ENCODE measurements around the gene PPP2R1B. TPM values are rescaled to one million over a fixed set of nuclear protein-coding genes. Genes with fewer than 3 reads are reported as not detected.
"Not testable (repeated sequence)": the region's sequence is repeated elsewhere in the genome, so short reads cannot be mapped to it uniquely, and the experiment has no call there.

Gene PPP2R1B
- total RNA-seq, 1 experiment from 2014 or later: 109 TPM

- no TSS peak for BruUV-seq (replicated peaks)
- POLR2A ChIA-PET: interaction anchor here (3.3 kb wide), 1 partner anchor 10 kb away, joined by 17 read pairs; the partner anchor contains the start of gene PPP2R1B
- no peak for DNase-seq
- peaks cover 17% of the 10 kb centered on the region for H3K4me1 ChIP-seq
- H3K9me3 ChIP-seq: no peaks in the 10 kb centered on the region
- TF ChIP-seq CTCF (IDR thresholded peaks at IDR 0.05; ENCODE audit: insufficient read depth in 1 of 2, low read depth in 1 of 2, low read length in 1 of 2, severe bottlenecking in 1 of 2, unreplicated experiment in 1 of 2): no peak
- Mint-ChIP-seq H3K27me3 (ENCODE audit: insufficient read depth, unreplicated experiment) (no peaks in the 10 kb centered on the region), H3K4me3 (ENCODE audit: unreplicated experiment) (no peak overlapping the region), H3K9me3 (ENCODE audit: unreplicated experiment) (no peaks in the 10 kb centered on the region), H3K4me1 (ENCODE audit: low read depth, unreplicated experiment) (peaks cover 17% of the 10 kb centered on the region), H3K27ac (ENCODE audit: unreplicated experiment) (no peak overlapping the region), H3K36me3 (ENCODE audit: insufficient read depth, unreplicated experiment) (no peaks in the 10 kb centered on the region)
- CTCF ChIA-PET: interaction anchor here (1.1 to 3.0 kb wide), 10 partner anchors 10 to 190 kb away, joined by 3 to 46 read pairs (median 14); partner anchors contain the start of genes PPP2R1B and SIK2
- intact Hi-C loops (cut with micrococcal nuclease; ENCODE audit: unreplicated experiment): loop anchor here (1.0 to 2.0 kb wide), 10 partner anchors 10 to 322 kb away; partner anchors contain the start of genes PPP2R1B and SIK2
- no peak overlapping the region for H3K4me3 ChIP-seq (ENCODE audit: low read depth, low read length)
- no peaks in the 10 kb centered on the region for H3K36me3 ChIP-seq (ENCODE audit: control insufficient read depth, insufficient read depth, low read length)
- H3K27me3 ChIP-seq (replicated peaks; ENCODE audit: control insufficient read depth, insufficient read depth, low read length): no peaks in the 10 kb centered on the region
Observed at GRCh38 chr11:111776398-111777093, 10.4 kb upstream of the PPP2R1B start.

GRCh38 chr11:111774955-111775710, 8.9 kb upstream of the PPP2R1B start:
- Histone ChIP-seq H3K4me3 (ENCODE audit: low read depth, low read length) (no peak overlapping the region), H3K27me3 (replicated peaks; ENCODE audit: control insufficient read depth, insufficient read depth, low read length) (no peaks in the 10 kb centered on the region), H3K4me1 (peaks cover 17% of the 10 kb centered on the region), H3K36me3 (ENCODE audit: control insufficient read depth, insufficient read depth, low read length) (no peaks in the 10 kb centered on the region), H3K9me3 (no peaks in the 10 kb centered on the region)
- Mint-ChIP-seq H3K27me3 (ENCODE audit: insufficient read depth, unreplicated experiment) (no peaks in the 10 kb centered on the region), H3K9me3 (ENCODE audit: unreplicated experiment) (no peaks in the 10 kb centered on the region), H3K36me3 (ENCODE audit: insufficient read depth, unreplicated experiment) (no peaks in the 10 kb centered on the region), H3K27ac (ENCODE audit: unreplicated experiment) (no peak overlapping the region), H3K4me3 (ENCODE audit: unreplicated experiment) (no peak overlapping the region), H3K4me1 (ENCODE audit: low read depth, unreplicated experiment) (peaks cover 23% of the 10 kb centered on the region)
- BruUV-seq (replicated peaks): no TSS peak
- no peak for TF ChIP-seq CTCF (IDR thresholded peaks at IDR 0.05; ENCODE audit: insufficient read depth in 1 of 2, low read depth in 1 of 2, low read length in 1 of 2, severe bottlenecking in 1 of 2, unreplicated experiment in 1 of 2)
- CTCF ChIA-PET: interaction anchor here (0.9 to 1.4 kb wide), 3 partner anchors 9 to 172 kb away, joined by 3 to 5 read pairs (median 4); partner anchors contain the start of gene PPP2R1B
- POLR2A ChIA-PET: interaction anchor here (3.3 kb wide), 1 partner anchor 9 kb away, joined by 17 read pairs; the partner anchor contains the start of gene PPP2R1B
- no peak for DNase-seq
- intact Hi-C loops (cut with micrococcal nuclease; ENCODE audit: unreplicated experiment): no loop called here

GRCh38 chr11:111772535-111772934, 6.3 kb upstream of the PPP2R1B start:
- intact Hi-C loops (cut with micrococcal nuclease; ENCODE audit: unreplicated experiment): no loop called here
- H3K4me3 ChIP-seq (ENCODE audit: low read depth, low read length): no peak overlapping the region
- H3K27me3 ChIP-seq (replicated peaks; ENCODE audit: control insufficient read depth, insufficient read depth, low read length): no peaks in the 10 kb centered on the region
- Mint-ChIP-seq H3K4me1 (ENCODE audit: low read depth, unreplicated experiment) (peaks cover 12% of the 10 kb centered on the region), H3K36me3 (ENCODE audit: insufficient read depth, unreplicated experiment) (no peaks in the 10 kb centered on the region), H3K4me3 (ENCODE audit: unreplicated experiment) (no peak overlapping the region), H3K27me3 (ENCODE audit: insufficient read depth, unreplicated experiment) (no peaks in the 10 kb centered on the region), H3K9me3 (ENCODE audit: unreplicated experiment) (no peaks in the 10 kb centered on the region), H3K27ac (ENCODE audit: unreplicated experiment) (no peak overlapping the region)
- peaks cover 2% of the 10 kb centered on the region for H3K4me1 ChIP-seq
- no TSS peak for BruUV-seq (replicated peaks)
- DNase-seq: no peak
- CTCF ChIA-PET: interaction anchor here (1.1 kb wide), 1 partner anchor 175 kb away, joined by 3 read pairs; no protein-coding TSS in a partner anchor
- no peaks in the 10 kb centered on the region for H3K9me3 ChIP-seq
- POLR2A ChIA-PET: no interaction called here
- no peak for TF ChIP-seq CTCF (IDR thresholded peaks at IDR 0.05; ENCODE audit: insufficient read depth in 1 of 2, low read depth in 1 of 2, low read length in 1 of 2, severe bottlenecking in 1 of 2, unreplicated experiment in 1 of 2)
- no peaks in the 10 kb centered on the region for H3K36me3 ChIP-seq (ENCODE audit: control insufficient read depth, insufficient read depth, low read length)

GRCh38 chr11:111771205-111771604, 5.0 kb upstream of the PPP2R1B start:
- BruUV-seq (replicated peaks); H3K27me3 Mint-ChIP-seq (ENCODE audit: insufficient read depth, unreplicated experiment); H3K4me3 ChIP-seq (ENCODE audit: low read depth, low read length); H3K36me3 ChIP-seq (ENCODE audit: control insufficient read depth, insufficient read depth, low read length); H3K4me3 Mint-ChIP-seq (ENCODE audit: unreplicated experiment); H3K9me3 ChIP-seq; H3K27me3 ChIP-seq (replicated peaks; ENCODE audit: control insufficient read depth, insufficient read depth, low read length); intact Hi-C loops (cut with micrococcal nuclease; ENCODE audit: unreplicated experiment); DNase-seq; H3K36me3 Mint-ChIP-seq (ENCODE audit: insufficient read depth, unreplicated experiment); H3K9me3 Mint-ChIP-seq (ENCODE audit: unreplicated experiment); H3K4me1 ChIP-seq: not testable (repeated sequence)
- ChIA-PET CTCF (interaction anchor here (1.1 kb wide), 1 partner anchor 174 kb away, joined by 3 read pairs; no protein-coding TSS in a partner anchor), POLR2A (interaction anchor here (0.8 kb wide), 1 partner anchor 8 kb away, joined by 3 read pairs; no protein-coding TSS in a partner anchor)
- H3K4me1 Mint-ChIP-seq (ENCODE audit: low read depth, unreplicated experiment): peaks cover 13% of the 10 kb centered on the region
- H3K27ac Mint-ChIP-seq (ENCODE audit: unreplicated experiment): peak overlapping the region; percentile 29
